Cardiac fibroblast (primary cell): Measurements from ENCODE around the gene GET4.
"Not testable (repeated sequence)": the region's sequence is repeated elsewhere in the genome, so short reads cannot be mapped to it uniquely, and the experiment has no call there.

Experiments used
- DNase-seq, 2 donors: peaks; one replicate each; pipeline versions ENCODE4 v3.0.0 to v3.0.0-alpha.2; 2010; ENCODE audit warnings: low read depth in 2 of 2
- H3K4me3 ChIP-seq, 2 donors: replicated peaks in 1 of 2; 1 replicate in 1 of 2; 2 replicates in 1 of 2; pipeline ENCODE4 v1.5.1; 2011; ENCODE audit warnings: low read depth in 2 of 2, low read length in 2 of 2, mild to moderate bottlenecking in 2 of 2, moderate library complexity in 1 of 2
- CTCF ChIP-seq: IDR thresholded peaks from one replicate; pipeline ENCODE4 v1.5.1; 2011; ENCODE audit warnings: low read depth, mild to moderate bottlenecking, low read length, inconsistent platforms

GET4 gene

DNA sequence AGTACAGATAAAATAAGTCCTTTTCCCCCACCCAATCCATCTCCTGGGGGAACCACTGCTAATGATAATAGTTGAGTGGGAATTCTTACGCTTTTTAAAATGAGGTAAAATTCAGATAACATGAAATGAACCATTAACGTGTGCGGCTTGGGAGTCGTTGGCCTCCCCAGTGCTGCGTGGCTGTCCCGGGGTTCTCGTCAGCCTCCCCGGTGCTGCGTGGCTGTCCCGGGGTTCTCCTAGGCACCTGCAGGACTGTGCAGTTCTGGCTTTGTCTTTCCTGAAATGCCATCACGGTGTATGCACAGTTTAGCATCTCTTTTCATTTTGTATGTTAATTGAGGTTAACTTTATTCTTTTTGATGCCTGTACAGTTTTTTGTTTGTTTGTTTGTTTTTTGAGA, 30.6 kb upstream of the GET4 start:
- H3K4me3 ChIP-seq, result no peak overlapping the region
- DNase-seq, result no peak
- no peak for TF ChIP-seq CTCF

- not testable (repeated sequence) for H3K4me3 ChIP-seq, DNase-seq
Measured at GRCh38 chr7:846958-847650, 29.2 kb upstream of the GET4 start.

GRCh38 chr7:847728-848127, 28.6 kb upstream of the GET4 start:
- H3K4me3 ChIP-seq, DNase-seq: not testable (repeated sequence)

DNA sequence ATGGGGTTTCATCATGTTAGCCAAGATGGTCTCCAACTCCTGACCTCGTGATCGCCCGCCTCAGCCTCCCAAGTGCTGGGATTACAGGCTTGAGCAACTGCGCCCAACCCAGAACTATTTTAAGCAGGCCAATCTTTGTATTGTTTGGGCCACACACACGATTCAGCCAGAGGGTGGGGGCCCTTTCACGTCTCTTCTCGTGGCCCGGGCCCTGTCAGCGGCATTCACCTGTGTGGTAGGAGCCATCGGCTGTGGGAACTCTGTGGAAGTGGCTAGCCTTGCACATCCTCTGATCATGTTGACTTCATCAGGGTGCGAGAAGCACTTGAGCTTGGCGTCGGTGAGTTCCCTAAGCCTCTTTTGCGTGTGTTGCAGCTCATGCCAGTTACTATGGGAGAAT, 27.2 kb upstream of the GET4 start:
- no peak for TF ChIP-seq CTCF
- H3K4me3 ChIP-seq, result no peak overlapping the region
- no peak for DNase-seq

DNA sequence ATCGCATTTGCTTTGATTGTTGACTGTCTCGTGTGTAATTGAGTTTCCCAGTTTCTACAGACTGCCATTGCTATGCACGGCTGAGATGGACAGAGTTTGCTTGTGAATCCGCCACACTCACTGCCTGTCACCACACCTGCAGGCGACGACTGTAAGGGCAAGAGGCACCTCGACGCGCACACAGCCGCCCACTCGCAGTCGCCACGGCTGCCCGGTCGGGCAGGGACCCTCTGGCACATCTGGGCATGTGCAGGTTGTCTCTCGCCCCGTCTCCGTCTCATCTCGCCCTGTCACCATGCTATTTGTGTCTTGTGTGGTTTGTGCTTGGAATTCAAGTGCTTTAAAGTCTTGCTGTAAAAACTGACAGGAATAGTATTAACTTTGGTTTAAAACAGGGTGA, 26.6 kb upstream of the GET4 start:
- DNase-seq, result no peak
- H3K4me3 ChIP-seq, result no peak overlapping the region
- TF ChIP-seq CTCF, result no peak

DNA sequence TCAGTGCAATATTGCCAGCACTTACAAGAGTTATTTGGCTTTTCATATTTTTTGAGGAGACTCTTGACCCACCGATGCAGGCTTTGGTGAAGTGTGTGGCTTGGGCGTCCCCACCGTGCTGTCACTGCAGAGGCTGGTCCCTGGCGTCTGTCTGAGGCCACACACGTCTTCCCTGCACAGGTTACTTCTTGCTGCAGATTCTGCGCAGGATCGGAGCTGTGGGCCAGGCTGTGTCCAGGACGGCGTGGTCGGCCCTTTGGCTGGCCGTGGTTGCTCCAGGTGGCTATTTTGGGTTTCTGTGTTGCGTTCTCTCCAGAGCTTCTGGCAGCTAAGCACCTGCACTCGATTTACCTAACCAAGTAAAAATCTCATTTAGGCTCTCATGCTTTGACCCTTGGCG, 25.1 kb upstream of the GET4 start:
- no peak overlapping the region for H3K4me3 ChIP-seq
- no peak for DNase-seq
- no peak for TF ChIP-seq CTCF

DNA sequence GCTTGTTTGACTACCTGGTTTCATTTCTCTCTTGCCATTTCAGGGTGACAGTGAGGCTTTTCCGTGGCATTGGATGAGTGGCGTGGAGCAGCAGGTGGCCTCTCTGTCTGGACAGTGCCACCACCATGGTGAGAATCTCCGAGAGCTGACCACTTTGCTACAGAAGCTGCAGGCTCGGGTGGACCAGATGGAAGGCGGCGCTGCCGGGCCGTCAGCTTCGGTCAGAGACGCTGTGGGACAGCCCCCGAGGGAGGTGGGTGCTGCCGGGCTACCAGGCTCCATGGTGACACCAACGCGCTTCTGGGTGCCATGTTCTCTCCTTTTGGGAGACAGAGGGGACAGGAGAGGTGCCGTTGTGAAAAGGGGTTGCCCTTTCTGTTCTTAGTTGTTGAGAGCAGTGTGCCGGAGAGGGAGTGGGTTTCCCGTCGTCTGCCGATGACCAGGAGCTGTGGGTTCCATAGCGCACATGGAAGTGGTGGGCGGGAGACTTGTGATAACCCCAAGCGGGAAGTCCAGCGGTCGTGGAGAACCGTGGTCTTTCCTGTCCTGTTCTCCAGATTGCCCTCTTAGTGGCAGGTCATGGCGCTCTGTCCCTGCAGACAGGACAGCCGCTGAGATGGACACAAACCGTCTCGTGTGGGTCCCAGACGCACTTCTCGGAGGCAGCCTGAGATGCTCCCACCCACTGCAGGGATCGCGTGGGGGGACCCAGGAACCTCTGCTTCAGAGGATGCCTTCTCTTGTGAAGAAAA, 22.8 kb upstream of the GET4 start:
- DNase-seq, result no peak
- no peak for TF ChIP-seq CTCF
- no peak overlapping the region for H3K4me3 ChIP-seq

DNA sequence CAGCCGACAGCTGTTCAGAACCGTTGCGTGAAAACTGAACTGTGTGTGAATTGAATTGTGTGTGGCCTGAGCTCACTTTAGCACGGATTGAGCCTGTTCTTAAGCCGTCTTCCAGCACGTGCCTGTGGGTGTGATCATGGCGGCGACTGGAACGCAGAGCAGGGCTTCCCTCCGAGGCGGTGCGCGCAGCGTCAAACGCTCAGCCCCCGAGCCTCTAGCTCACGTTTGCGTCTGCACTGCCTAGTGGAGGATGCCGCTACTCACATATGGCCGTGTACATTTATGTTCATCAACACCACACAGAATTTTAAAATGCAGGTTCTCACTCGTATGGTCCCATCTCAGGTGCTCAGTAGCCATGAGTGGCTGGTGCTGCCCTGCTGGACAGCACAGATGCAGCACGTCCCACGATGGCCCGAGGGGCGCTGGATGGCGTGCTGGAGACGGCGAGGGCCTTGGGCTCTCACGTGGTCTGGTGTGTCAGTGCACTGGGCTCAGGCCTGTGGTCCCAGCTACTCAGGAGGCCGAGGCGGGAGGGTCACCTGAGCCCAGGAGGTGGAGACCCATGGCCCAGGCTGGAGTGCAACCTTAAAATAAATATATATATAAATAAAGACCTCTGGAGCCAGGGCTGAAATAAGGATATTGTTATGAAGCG, 22.1 kb upstream of the GET4 start:
- no peak for TF ChIP-seq CTCF
- no peak overlapping the region for H3K4me3 ChIP-seq
- DNase-seq, result no peak
